ENCODE measurements around the gene ZFTA.

- no peak for TF ChIP-seq EZH2 (IDR thresholded peaks at IDR 0.05; ENCODE audit: low read depth)
- no peak for TF ChIP-seq CTCF (conservative IDR thresholded peaks at IDR 0.05)
Measured at GRCh38 chr11:63816732-63817131, 48.2 kb upstream of the ZFTA start.
